Measurements from ENCODE around the gene PLXNB3. TPM values are rescaled to one million over a fixed set of nuclear protein-coding genes. Genes with fewer than 3 reads are reported as not detected.
"Not testable (repeated sequence)": the region's sequence is repeated elsewhere in the genome, so short reads cannot be mapped to it uniquely, and the experiment has no call there.

The PLXNB3 gene
- 7.8 TPM for polyA plus RNA-seq (2013, experiment 1 of 2; ENCODE audit: insufficient read length)
- polyA plus RNA-seq (2013, experiment 2 of 2; ENCODE audit: insufficient read length) = 9.9 TPM

- DNase-seq = peak; percentile 63
These were observed at the start of gene PLXNB3 for GRCh38 chrX:153763989-153764755. Gene PLXNB3, plus strand, starts transcription at chrX:153764249. Its CDS starts 1,287 bp downstream, at chrX:153765536.

- DNase-seq = no peak
These were observed 49.8 kb upstream of the PLXNB3 start for GRCh38 chrX:153714256-153714655.

DNA sequence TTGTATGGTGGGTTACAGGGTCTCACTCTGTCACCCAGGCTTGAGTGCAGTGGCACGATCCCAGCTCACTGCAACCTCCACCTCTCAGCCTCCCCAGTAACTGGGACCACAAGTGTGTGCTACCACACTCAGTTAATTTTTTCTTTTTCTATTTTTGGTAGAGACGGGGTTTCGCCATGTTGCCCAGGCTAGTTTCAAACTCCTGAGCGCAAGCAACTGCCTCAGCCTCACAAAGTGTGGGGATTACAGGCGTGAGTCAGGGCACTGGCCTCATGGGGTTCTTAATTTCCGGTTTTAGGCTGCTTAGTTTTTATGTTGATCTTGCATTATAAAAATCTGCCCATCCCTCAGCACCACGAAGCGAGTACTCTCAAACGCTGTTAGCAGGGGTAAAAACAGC lies 46.6 kb upstream of the PLXNB3 start:
- DNase-seq = no peak

- DNase-seq = no peak
These were observed 44.8 kb upstream of the PLXNB3 start for GRCh38 chrX:153719238-153719637.

DNA sequence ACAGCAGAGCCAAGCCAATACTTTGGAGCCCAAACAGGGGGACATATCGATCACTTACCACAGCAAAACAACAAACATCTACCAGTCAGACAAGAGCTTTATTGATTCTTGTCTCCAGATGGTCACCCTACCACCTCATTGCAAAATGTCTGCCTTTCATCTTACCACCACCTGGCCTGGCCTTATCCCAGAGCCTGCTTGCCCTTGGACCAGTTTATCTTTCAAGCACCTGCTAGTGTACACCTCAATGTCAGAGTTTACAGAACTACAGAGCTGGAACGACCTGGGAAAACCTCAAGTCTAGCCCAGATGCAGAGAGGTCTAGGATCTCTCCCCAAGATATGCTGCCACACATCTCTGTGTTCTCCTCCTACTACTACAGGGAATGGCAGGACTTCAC lies 44.3 kb upstream of the PLXNB3 start:
- DNase-seq = no peak

GRCh38 chrX:153722704-153723350 lies 41.2 kb upstream of the PLXNB3 start:
- DNase-seq = no peak

- DNase-seq = peak; percentile 29
These were observed 40.4 kb upstream of the PLXNB3 start for GRCh38 chrX:153723351-153724251.

GRCh38 chrX:153724252-153725038 lies 39.6 kb upstream of the PLXNB3 start, which contains the start of the genes ABCD1 and BCAP31:
Gene ABCD1, plus strand, starts transcription at chrX:153724856. Its CDS starts 411 bp downstream, at chrX:153725267.
Gene BCAP31, minus strand, starts transcription at chrX:153724387. Its CDS starts 1,143 bp downstream, at chrX:153723244.
- peak; percentile 88 for DNase-seq

DNA sequence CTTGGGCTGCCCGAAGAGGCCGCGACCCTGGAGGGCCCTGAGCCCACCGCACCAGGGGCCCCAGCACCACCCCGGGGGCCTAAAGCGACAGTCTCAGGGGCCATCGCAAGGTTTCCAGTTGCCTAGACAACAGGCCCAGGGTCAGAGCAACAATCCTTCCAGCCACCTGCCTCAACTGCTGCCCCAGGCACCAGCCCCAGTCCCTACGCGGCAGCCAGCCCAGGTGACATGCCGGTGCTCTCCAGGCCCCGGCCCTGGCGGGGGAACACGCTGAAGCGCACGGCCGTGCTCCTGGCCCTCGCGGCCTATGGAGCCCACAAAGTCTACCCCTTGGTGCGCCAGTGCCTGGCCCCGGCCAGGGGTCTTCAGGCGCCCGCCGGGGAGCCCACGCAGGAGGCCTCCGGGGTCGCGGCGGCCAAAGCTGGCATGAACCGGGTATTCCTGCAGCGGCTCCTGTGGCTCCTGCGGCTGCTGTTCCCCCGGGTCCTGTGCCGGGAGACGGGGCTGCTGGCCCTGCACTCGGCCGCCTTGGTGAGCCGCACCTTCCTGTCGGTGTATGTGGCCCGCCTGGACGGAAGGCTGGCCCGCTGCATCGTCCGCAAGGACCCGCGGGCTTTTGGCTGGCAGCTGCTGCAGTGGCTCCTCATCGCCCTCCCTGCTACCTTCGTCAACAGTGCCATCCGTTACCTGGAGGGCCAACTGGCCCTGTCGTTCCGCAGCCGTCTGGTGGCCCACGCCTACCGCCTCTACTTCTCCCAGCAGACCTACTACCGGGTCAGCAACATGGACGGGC lies 38.8 kb upstream of the PLXNB3 start:
- no peak for DNase-seq

- no peak for DNase-seq
These were observed 38.2 kb upstream of the PLXNB3 start for GRCh38 chrX:153725832-153726285.

- DNase-seq = peak; percentile 13
These were observed 37.5 kb upstream of the PLXNB3 start for GRCh38 chrX:153726286-153727122.

- no peak for DNase-seq
These were observed 36.7 kb upstream of the PLXNB3 start for GRCh38 chrX:153727123-153727931.

- no peak for DNase-seq
These were observed 36.0 kb upstream of the PLXNB3 start for GRCh38 chrX:153728095-153728494.

- no peak for DNase-seq
These were observed 35.0 kb upstream of the PLXNB3 start for GRCh38 chrX:153728951-153729631.

GRCh38 chrX:153730115-153730514 lies 33.9 kb upstream of the PLXNB3 start:
- not testable (repeated sequence) for DNase-seq

DNA sequence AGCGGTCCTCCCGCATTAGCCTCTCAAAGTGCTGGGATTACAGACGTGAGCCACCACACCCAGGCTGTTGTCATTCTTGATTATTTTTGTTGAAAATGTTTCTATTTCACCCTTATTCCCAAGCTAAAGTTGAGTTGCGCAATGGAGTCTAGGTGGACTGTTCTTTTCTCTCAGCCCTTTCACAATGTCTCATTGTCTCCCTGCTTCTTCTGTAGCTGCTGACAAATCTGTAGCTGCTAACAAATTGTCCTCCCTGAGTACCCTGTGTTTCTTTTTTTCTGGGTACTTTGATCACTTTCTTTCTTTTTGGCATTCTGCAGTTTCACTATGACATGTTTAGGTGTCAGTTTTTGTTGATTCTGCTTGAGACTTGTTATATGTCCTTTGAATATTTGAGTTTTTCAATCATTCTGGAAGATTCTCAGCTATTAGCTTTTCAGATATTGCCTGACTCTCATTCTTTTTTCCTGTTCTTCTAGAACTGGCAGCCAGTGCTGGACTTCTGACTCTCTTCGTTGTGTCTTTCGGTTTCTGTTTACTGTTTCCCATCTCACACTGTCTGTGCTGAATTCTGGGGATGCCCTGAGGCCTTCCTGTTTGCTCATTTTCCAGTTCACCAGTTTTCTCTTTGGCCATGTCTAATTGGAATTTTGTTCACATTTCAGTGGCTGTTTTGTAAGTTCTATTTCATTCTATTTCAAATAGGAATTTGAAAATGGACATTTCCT lies 32.8 kb upstream of the PLXNB3 start:
- no peak for DNase-seq

GRCh38 chrX:153731845-153732215 lies 32.2 kb upstream of the PLXNB3 start:
- DNase-seq = no peak

GRCh38 chrX:153732401-153732800 lies 31.6 kb upstream of the PLXNB3 start:
- no peak for DNase-seq
